Mammary epithelial cell (primary cell): ENCODE data around the gene STX2.

Experiments used
- CTCF ChIP-seq, 2 donors: IDR thresholded peaks in 1 of 2; conservative IDR thresholded peaks in 1 of 2; 2 replicates each; pipeline ENCODE4 v1.5.1; 2011 to 2012; ENCODE audit warnings: inconsistent platforms in 2 of 2, low read length in 2 of 2, mild to moderate bottlenecking in 2 of 2, control low read depth in 1 of 2, low read depth in 1 of 2; ENCODE audit not compliant: insufficient read depth in 1 of 2; ENCODE audit errors: extremely low read depth in 1 of 2
- EZH2 ChIP-seq: IDR thresholded peaks from 2 replicates; pipeline ENCODE4 v1.6.1; 2012; ENCODE audit warnings: low read length, inconsistent platforms, borderline replicate concordance

DNA sequence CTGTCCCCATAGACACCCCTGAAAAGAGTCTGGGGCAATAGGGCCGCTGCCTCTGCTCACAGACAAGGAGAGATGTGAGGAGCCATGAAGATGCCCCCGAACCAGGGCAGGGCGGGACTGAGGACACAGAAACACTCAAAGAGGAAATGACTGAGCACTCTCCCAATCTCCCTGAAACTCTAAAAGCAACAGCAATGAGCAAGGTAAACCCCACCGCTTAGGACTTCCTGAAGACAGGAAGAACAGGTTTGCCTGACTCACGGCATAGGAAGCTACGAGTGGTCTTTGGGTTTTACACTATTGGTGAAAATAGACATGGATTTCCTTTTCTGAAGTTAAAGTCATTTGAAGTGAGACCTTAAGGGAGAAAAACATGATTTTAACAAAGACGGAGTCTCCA is 32.5 kb downstream of the STX2 start:
- TF ChIP-seq CTCF (conservative IDR thresholded peaks at IDR 0.05 in 1 of 2, IDR thresholded peaks at IDR 0.05 in 1 of 2; ENCODE audit: extremely low read depth in 1 of 2, insufficient read depth in 1 of 2, low read depth in 1 of 2, low read length in 2 of 2) (no peak), EZH2 (no peak)
